ENCODE data around the gene CYP2S1. TPM values are rescaled to one million over a fixed set of nuclear protein-coding genes. Genes with fewer than 3 reads are reported as not detected.
"Not testable (repeated sequence)": the region's sequence is repeated elsewhere in the genome, so short reads cannot be mapped to it uniquely, and the experiment has no call there.

CYP2S1 gene
- total and polyA plus RNA-seq, 2 donors, result 0.99 to 4.3 TPM

DNA sequence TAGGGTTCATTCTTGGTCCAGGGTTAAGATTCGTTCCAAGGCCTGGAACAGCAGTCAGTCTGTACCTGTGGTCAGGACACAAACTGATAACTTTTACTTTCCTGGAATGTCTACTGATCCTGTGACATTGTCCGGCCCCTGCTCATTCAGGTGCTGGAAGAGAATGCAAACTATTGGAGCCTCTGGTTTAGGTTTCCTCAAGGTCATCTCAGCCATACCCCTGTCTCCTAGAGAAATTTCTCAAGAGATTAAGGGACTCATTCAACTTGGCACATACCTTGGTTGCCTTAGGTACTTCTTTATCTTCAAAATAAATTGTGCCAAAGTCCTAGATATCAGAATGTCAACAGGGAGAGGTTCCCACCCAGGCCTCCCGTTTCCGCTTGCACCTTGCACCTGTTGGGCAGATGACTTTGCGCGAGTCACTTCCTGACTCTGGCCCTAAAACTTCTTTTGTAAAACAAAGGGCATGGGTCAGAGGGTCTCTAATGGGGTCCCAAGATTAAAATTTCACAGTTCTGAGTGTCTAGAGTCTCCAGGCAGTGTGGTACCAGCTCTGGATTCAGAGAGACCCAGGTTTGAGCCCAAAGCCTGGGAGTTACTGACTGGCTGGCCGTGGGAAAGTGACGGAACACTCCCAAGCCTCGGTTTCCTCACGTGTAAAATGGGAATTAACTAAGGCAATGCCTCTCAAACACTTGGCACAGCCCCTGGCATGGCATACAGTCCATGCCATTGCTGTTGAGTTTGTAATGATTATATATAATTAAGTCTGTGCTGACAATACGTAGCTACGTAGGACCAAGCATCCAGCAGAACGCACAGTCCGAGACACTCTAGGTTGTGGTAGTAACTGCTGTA, 25.8 kb upstream of the CYP2S1 start:
- no peaks in the 10 kb centered on the region for H3K9me3 ChIP-seq (ENCODE audit: control insufficient read depth in 2 of 2, insufficient read depth in 1 of 2, low read length in 1 of 2)
- no peak for DNase-seq (ENCODE audit: low read depth in 6 of 9, low spot score in 9 of 9)
- no peak overlapping the region for H3K4me3 ChIP-seq (ENCODE audit: low read length in 2 of 2)
- WGBS, result 95% methylated on average over 14 of the region's 14 CpGs
- no peaks in the 10 kb centered on the region for H3K4me1 ChIP-seq (ENCODE audit: control insufficient read depth in 2 of 2, insufficient read depth in 2 of 2, low read length in 2 of 2)
- H3K27ac ChIP-seq (ENCODE audit: low read depth in 1 of 2, low read length in 1 of 2), result no peak overlapping the region
- no peaks in the 10 kb centered on the region for H3K27me3 ChIP-seq (ENCODE audit: control insufficient read depth in 2 of 2, insufficient read depth in 1 of 2, low read length in 1 of 2)
- no peaks in the 10 kb centered on the region for H3K36me3 ChIP-seq (ENCODE audit: control insufficient read depth in 2 of 2, insufficient read depth in 2 of 2, low read length in 1 of 2)

GRCh38 chr19:41172297-41173164, 20.5 kb upstream of the CYP2S1 start:
- H3K27ac ChIP-seq (ENCODE audit: low read depth in 1 of 2, low read length in 1 of 2), result no peak overlapping the region
- H3K4me3 ChIP-seq (ENCODE audit: low read length in 2 of 2), result no peak overlapping the region
- DNase-seq (ENCODE audit: low read depth in 6 of 9, low spot score in 9 of 9), result no peak
- peaks cover 3 to 10% of the 10 kb centered on the region in 2 donors for H3K4me1 ChIP-seq (ENCODE audit: control insufficient read depth in 2 of 2, insufficient read depth in 2 of 2, low read length in 2 of 2)
- H3K27me3 ChIP-seq (ENCODE audit: control insufficient read depth in 2 of 2, insufficient read depth in 1 of 2, low read length in 1 of 2), result no peaks in the 10 kb centered on the region
- 81% methylated on average over 6 of the region's 6 CpGs for WGBS
- H3K36me3 ChIP-seq (ENCODE audit: control insufficient read depth in 2 of 2, insufficient read depth in 2 of 2, low read length in 1 of 2), result no peaks in the 10 kb centered on the region
- no peaks in the 10 kb centered on the region for H3K9me3 ChIP-seq (ENCODE audit: control insufficient read depth in 2 of 2, insufficient read depth in 1 of 2, low read length in 1 of 2)

DNA sequence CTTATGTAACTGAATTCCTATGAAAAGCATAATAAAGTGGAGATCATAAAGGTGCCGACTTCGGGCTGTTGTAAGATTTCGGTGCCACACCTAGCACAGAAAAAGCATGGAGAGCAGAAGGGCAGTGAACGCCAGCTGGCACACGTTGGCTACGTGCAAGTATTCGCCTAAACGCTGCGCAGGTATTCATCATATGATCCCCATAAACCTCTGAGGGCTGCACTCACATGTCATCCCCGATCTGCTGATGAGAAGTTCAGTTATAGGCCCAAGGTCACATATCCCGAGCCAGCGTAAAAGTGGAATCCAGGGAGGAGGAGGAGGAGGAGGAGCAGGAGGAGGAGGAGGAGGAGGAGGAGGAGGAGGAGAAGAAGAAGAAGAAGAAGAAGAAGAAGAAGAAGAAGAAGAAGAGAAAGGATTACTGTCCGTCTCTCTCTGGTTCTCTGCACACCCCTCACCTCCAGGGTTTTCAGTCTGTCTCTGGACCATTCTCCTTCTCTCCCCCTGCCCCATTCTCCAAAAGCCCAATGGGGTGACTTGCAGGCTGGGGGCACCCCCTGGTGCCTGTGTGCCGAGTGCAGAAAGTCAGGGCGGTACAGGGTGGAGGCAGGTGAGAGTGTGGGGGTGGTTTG, 18.6 kb upstream of the CYP2S1 start:
- 97% methylated on average over 15 of the region's 15 CpGs for WGBS

GRCh38 chr19:41175801-41176777, 16.9 kb upstream of the CYP2S1 start:
- no peak overlapping the region for H3K4me3 ChIP-seq (ENCODE audit: low read length in 2 of 2)
- 21% methylated on average over 14 of the region's 14 CpGs for WGBS
- H3K27ac ChIP-seq (ENCODE audit: low read depth in 1 of 2, low read length in 1 of 2), result peak overlapping the region; percentile 17 to 53
- H3K9me3 ChIP-seq (ENCODE audit: control insufficient read depth in 2 of 2, insufficient read depth in 1 of 2, low read length in 1 of 2), result no peaks in the 10 kb centered on the region
- H3K36me3 ChIP-seq (ENCODE audit: control insufficient read depth in 2 of 2, insufficient read depth in 2 of 2, low read length in 1 of 2), result no peaks in the 10 kb centered on the region
- no peaks in the 10 kb centered on the region for H3K27me3 ChIP-seq (ENCODE audit: control insufficient read depth in 2 of 2, insufficient read depth in 1 of 2, low read length in 1 of 2)
- DNase-seq (ENCODE audit: low read depth in 6 of 9, low spot score in 9 of 9), result peak in 7 of 9 donors; percentile 6 to 75 (median 33)
- H3K4me1 ChIP-seq (ENCODE audit: control insufficient read depth in 2 of 2, insufficient read depth in 2 of 2, low read length in 2 of 2), result peaks cover 3 to 10% of the 10 kb centered on the region in 2 donors

More for the DNA sequence above, 18.6 kb upstream of the CYP2S1 start:
- no peaks in the 10 kb centered on the region for H3K36me3 ChIP-seq (ENCODE audit: control insufficient read depth in 2 of 2, insufficient read depth in 2 of 2, low read length in 1 of 2)
- no peaks in the 10 kb centered on the region for H3K9me3 ChIP-seq (ENCODE audit: control insufficient read depth in 2 of 2, insufficient read depth in 1 of 2, low read length in 1 of 2)
- peaks cover 3 to 10% of the 10 kb centered on the region in 2 donors for H3K4me1 ChIP-seq (ENCODE audit: control insufficient read depth in 2 of 2, insufficient read depth in 2 of 2, low read length in 2 of 2)
- H3K27ac ChIP-seq (ENCODE audit: low read depth in 1 of 2, low read length in 1 of 2), result no peak overlapping the region
- no peak for DNase-seq (ENCODE audit: low read depth in 6 of 9, low spot score in 9 of 9)
- no peaks in the 10 kb centered on the region for H3K27me3 ChIP-seq (ENCODE audit: control insufficient read depth in 2 of 2, insufficient read depth in 1 of 2, low read length in 1 of 2)
- no peak overlapping the region for H3K4me3 ChIP-seq (ENCODE audit: low read length in 2 of 2)

DNA sequence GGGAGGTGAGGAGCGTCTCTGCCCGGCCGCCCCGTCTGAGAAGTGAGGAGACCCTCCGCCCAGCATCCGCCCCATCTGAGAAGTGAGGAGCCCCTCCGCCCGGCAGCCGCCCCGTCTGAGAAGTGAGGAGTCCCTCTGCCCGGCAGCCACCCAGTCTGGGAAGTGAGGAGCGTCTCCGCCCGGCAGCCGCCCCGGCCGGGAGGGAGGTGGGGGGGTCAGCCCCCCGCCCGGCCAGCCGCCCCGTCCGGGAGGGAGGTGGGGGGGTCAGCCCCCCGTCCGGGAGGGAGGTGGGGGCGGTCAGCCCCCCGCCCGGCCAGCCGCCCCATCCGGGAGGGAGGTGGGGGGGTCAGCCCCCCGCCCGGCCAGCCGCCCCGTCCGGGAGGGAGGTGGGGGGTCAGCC, 12.8 kb upstream of the CYP2S1 start:
- 96% methylated on average over 33 of the region's 34 CpGs for WGBS
- not testable (repeated sequence) for H3K4me3 ChIP-seq (ENCODE audit: low read length in 2 of 2); H3K27ac ChIP-seq (ENCODE audit: low read depth in 1 of 2, low read length in 1 of 2); H3K27me3 ChIP-seq (ENCODE audit: control insufficient read depth in 2 of 2, insufficient read depth in 1 of 2, low read length in 1 of 2); DNase-seq (ENCODE audit: low read depth in 6 of 9, low spot score in 9 of 9); H3K9me3 ChIP-seq (ENCODE audit: control insufficient read depth in 2 of 2, insufficient read depth in 1 of 2, low read length in 1 of 2); H3K36me3 ChIP-seq (ENCODE audit: control insufficient read depth in 2 of 2, insufficient read depth in 2 of 2, low read length in 1 of 2)
- H3K4me1 ChIP-seq (ENCODE audit: control insufficient read depth in 2 of 2, insufficient read depth in 2 of 2, low read length in 2 of 2), result peaks cover 3 to 10% of the 10 kb centered on the region in 2 donors

GRCh38 chr19:41186971-41187883, 5.8 kb upstream of the CYP2S1 start:
- H3K9me3 ChIP-seq (ENCODE audit: control insufficient read depth in 2 of 2, insufficient read depth in 1 of 2, low read length in 1 of 2), result no peaks in the 10 kb centered on the region
- no peak overlapping the region for H3K27ac ChIP-seq (ENCODE audit: low read depth in 1 of 2, low read length in 1 of 2)
- peaks cover 3 to 8% of the 10 kb centered on the region in 2 donors for H3K27me3 ChIP-seq (ENCODE audit: control insufficient read depth in 2 of 2, insufficient read depth in 1 of 2, low read length in 1 of 2)
- no peak overlapping the region for H3K4me3 ChIP-seq (ENCODE audit: low read length in 2 of 2)
- H3K4me1 ChIP-seq (ENCODE audit: control insufficient read depth in 2 of 2, insufficient read depth in 2 of 2, low read length in 2 of 2), result no peaks in the 10 kb centered on the region
- DNase-seq (ENCODE audit: low read depth in 6 of 9, low spot score in 9 of 9), result no peak
- WGBS, result 92% methylated on average over 8 of the region's 8 CpGs
- no peaks in the 10 kb centered on the region for H3K36me3 ChIP-seq (ENCODE audit: control insufficient read depth in 2 of 2, insufficient read depth in 2 of 2, low read length in 1 of 2)

- Histone ChIP-seq H3K4me3 (ENCODE audit: low read length in 2 of 2) (no peak overlapping the region), H3K27ac (ENCODE audit: low read depth in 1 of 2, low read length in 1 of 2) (no peak overlapping the region), H3K4me1 (ENCODE audit: control insufficient read depth in 2 of 2, insufficient read depth in 2 of 2, low read length in 2 of 2) (peaks cover 0 to 2% of the 10 kb centered on the region in 2 donors), H3K36me3 (ENCODE audit: control insufficient read depth in 2 of 2, insufficient read depth in 2 of 2, low read length in 1 of 2) (no peaks in the 10 kb centered on the region), H3K27me3 (ENCODE audit: control insufficient read depth in 2 of 2, insufficient read depth in 1 of 2, low read length in 1 of 2) (peaks cover 9 to 14% of the 10 kb centered on the region in 2 donors), H3K9me3 (ENCODE audit: control insufficient read depth in 2 of 2, insufficient read depth in 1 of 2, low read length in 1 of 2) (no peaks in the 10 kb centered on the region)
- WGBS, result 93% methylated on average over 3 of the region's 3 CpGs
- no peak for DNase-seq (ENCODE audit: low read depth in 6 of 9, low spot score in 9 of 9)
These were observed 5.1 kb upstream of the CYP2S1 start for GRCh38 chr19:41187884-41188279.
